ENCODE results near the gene SYNGR3.

The SYNGR3 gene

DNA sequence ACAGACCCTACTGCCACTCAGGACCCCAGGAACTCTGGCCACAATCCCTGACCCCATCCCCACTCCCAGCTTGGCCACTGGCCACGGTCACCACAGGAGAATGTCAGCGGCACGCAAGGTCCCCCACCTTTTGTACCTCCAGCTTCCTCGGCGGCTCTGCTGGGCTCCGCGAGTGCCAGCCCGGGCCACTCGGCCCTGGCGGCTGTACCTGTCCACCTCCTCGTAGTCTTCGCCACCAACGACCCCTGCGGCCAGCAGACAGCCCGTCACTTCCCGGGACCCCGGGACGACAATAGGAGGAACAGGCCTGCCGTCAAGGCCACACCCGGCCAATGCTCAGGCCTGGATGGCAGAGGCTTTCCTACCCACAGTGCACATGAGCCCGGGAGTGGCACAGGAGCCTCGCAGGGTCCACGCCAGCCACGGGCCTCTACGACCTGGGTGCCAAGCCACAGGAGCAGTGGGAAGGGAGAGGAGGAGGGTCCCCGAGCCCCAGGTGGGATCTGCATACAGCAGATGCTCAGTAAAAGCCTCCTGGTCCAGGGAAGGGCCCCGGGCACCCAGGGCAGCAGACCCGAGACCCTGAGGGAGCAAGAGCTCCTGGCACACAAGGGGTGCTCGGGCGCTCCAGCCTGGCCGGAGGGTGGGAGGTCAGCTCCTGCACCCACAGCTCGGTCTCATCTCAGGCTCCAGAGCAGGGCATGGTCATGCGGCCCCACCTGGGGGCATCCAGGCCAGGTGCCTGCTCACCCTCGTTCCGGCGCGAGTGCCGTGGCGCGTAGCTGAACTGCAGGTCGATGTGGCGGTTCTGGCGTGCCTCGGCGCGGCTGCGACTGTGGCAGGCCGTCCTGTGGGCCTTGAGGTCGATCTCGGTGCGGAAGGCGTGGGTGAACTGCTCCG lies 11.9 kb downstream of the SYNGR3 start:
- Histone ChIP-seq H3K4me2 (ENCODE audit: low read length) (no peak overlapping the region), H3K4me3 (ENCODE audit: low read length) (no peak overlapping the region), H2AFZ (ENCODE audit: low read depth, low read length) (no peak overlapping the region), H3K4me1 (ENCODE audit: low read length) (peaks cover 8% of the 10 kb centered on the region; the same call in 1 of the 2 replicates), H3K79me2 (ENCODE audit: low read length) (peaks cover 40% of the 10 kb centered on the region), H3K36me3 (replicated peaks; ENCODE audit: low read depth, low read length) (peaks cover 34% of the 10 kb centered on the region), H4K20me1 (ENCODE audit: insufficient read depth, low read length) (peaks cover 37% of the 10 kb centered on the region), H3K27ac (ENCODE audit: low read length) (no peak overlapping the region), H3K27me3 (ENCODE audit: low read depth, low read length) (no peaks in the 10 kb centered on the region), H3K9ac (ENCODE audit: low read length) (no peak overlapping the region), H3K9me3 (ENCODE audit: insufficient read depth, low read length) (no peaks in the 10 kb centered on the region)
- no peak for TF ChIP-seq EZH2phosphoT487 (IDR thresholded peaks at IDR 0.05; ENCODE audit: low read depth)
- TF ChIP-seq, protein P1, sequence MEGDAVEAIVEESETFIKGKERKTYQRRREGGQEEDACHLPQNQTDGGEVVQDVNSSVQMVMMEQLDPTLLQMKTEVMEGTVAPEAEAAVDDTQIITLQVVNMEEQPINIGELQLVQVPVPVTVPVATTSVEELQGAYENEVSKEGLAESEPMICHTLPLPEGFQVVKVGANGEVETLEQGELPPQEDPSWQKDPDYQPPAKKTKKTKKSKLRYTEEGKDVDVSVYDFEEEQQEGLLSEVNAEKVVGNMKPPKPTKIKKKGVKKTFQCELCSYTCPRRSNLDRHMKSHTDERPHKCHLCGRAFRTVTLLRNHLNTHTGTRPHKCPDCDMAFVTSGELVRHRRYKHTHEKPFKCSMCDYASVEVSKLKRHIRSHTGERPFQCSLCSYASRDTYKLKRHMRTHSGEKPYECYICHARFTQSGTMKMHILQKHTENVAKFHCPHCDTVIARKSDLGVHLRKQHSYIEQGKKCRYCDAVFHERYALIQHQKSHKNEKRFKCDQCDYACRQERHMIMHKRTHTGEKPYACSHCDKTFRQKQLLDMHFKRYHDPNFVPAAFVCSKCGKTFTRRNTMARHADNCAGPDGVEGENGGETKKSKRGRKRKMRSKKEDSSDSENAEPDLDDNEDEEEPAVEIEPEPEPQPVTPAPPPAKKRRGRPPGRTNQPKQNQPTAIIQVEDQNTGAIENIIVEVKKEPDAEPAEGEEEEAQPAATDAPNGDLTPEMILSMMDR (IDR thresholded peaks at IDR 0.05; ENCODE audit: low read depth, low read length) = no peak

DNA sequence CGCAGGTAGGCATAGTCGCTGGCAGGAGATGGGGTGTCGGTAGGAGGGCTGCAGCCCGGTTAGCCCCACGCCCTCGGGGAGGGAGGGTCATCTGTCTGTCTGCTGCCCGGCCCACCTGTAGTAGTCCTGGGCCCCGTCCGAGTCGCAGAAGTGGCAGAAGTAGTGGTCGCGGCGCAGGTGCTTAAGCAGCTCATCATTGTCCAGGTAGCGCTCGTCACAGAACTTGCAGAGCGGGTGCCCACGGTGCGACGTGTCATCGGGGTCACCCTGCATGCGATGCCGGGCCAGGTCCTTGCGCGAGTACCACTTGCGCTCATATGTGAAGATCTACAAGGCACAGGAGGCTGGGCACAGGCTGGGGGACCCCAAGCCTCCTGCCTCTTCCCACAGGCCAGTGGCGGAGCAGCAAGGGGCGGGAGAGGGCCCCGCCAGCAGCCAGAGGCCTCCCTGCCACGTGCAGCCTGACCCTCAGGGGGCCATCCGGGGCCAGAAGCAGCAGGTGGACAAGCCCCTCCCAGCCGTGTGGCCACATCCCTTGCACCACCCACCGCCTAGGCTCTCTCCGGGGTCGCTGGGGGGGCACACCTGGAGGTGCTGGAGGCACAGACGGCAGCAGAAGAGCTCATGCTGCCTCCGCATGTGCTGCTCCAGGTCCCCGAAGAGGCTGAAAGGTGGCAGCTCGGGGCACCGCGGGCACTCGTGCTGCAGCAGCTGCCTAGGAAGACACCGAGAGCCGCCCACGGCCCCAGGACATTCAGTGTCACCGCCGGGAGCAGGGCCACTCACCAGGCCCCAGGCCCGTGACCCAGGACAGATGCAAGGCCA lies 12.8 kb downstream of the SYNGR3 start:
- Histone ChIP-seq H3K79me2 (ENCODE audit: low read length) (peaks cover 49% of the 10 kb centered on the region), H3K27me3 (ENCODE audit: low read depth, low read length) (no peaks in the 10 kb centered on the region)

DNA sequence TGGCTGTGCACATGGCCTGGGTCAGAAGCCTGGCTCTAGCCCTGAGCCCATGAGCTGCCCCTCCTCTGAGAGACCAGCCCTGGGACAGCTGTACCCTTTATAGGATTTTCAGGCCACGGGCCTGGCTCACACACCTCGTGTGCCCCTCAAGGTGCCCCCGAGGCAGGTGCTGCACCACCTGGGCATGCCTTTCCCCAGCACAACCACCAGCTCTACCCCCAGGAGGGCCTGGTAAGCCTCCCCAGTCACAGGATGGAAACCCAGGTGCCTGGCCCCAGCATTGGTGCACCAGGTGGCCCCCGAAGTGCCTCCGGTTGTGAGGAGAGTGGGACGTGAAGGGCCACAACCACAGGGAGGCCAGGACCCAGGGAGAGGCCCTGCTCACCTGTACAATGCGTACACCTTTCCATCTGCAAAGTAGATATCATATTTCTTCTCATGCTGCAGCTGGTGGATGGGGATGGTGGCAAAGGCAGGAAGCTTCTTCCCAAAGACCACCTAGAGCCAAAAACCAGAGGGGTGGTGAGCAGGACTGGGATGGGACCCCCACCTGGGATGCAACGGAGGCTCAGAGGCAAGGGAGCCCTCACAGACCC lies 13.6 kb downstream of the SYNGR3 start:
- Histone ChIP-seq H3K4me1 (ENCODE audit: low read length) (peaks cover 19% of the 10 kb centered on the region), H4K20me1 (ENCODE audit: insufficient read depth, low read length) (peaks cover 53% of the 10 kb centered on the region), H2AFZ (ENCODE audit: low read depth, low read length) (no peak overlapping the region), H3K9me3 (ENCODE audit: insufficient read depth, low read length) (no peaks in the 10 kb centered on the region), H3K27me3 (ENCODE audit: low read depth, low read length) (no peaks in the 10 kb centered on the region), H3K9ac (ENCODE audit: low read length) (no peak overlapping the region), H3K4me2 (ENCODE audit: low read length) (no peak overlapping the region), H3K36me3 (replicated peaks; ENCODE audit: low read depth, low read length) (peaks cover 43% of the 10 kb centered on the region), H3K79me2 (ENCODE audit: low read length) (peaks cover 56% of the 10 kb centered on the region), H3K4me3 (ENCODE audit: low read length) (no peak overlapping the region), H3K27ac (ENCODE audit: low read length) (no peak overlapping the region)
- TF ChIP-seq, protein P1 (IDR thresholded peaks at IDR 0.05; ENCODE audit: low read depth, low read length) = no peak
- TF ChIP-seq EZH2phosphoT487 (IDR thresholded peaks at IDR 0.05; ENCODE audit: low read depth) = no peak

More for the DNA sequence above, 12.8 kb downstream of the SYNGR3 start:
- TF ChIP-seq, protein P1 (IDR thresholded peaks at IDR 0.05; ENCODE audit: low read depth, low read length) = no peak
- TF ChIP-seq EZH2phosphoT487 (IDR thresholded peaks at IDR 0.05; ENCODE audit: low read depth) = no peak
- H3K4me2 ChIP-seq (ENCODE audit: low read length) = no peak overlapping the region
- H3K4me3 ChIP-seq (ENCODE audit: low read length) = no peak overlapping the region
- H2AFZ ChIP-seq (ENCODE audit: low read depth, low read length) = no peak overlapping the region
- peaks cover 46% of the 10 kb centered on the region for H4K20me1 ChIP-seq (ENCODE audit: insufficient read depth, low read length)
- peaks cover 11% of the 10 kb centered on the region for H3K4me1 ChIP-seq (ENCODE audit: low read length)
- peaks cover 36% of the 10 kb centered on the region for H3K36me3 ChIP-seq (replicated peaks; ENCODE audit: low read depth, low read length)
- no peak overlapping the region for H3K9ac ChIP-seq (ENCODE audit: low read length)
- no peaks in the 10 kb centered on the region for H3K9me3 ChIP-seq (ENCODE audit: insufficient read depth, low read length)
- no peak overlapping the region for H3K27ac ChIP-seq (ENCODE audit: low read length)
